H9 (cell line): Measurements from ENCODE around the gene NAA10. TPM values are rescaled to one million over a fixed set of nuclear protein-coding genes. Genes with fewer than 3 reads are reported as not detected.

ENCODE experiments used
- DNase-seq: peaks from one replicate; pipeline ENCODE4 v3.0.0-alpha.2; 2017
- H2AFZ ChIP-seq: one replicate; pipeline ENCODE4 v1.6.1; 2013; ENCODE audit warnings: mild to moderate bottlenecking, low read length, control low read depth, moderate library complexity
- H2AK5ac ChIP-seq: 2 replicates; pipeline ENCODE4 v1.6.1; 2013; ENCODE audit warnings: low read length, control low read depth, mixed read lengths; ENCODE audit not compliant: insufficient read length
- H2BK120ac ChIP-seq: one replicate; pipeline ENCODE4 v1.6.1; 2013; ENCODE audit warnings: low read depth, mild to moderate bottlenecking, low read length, control low read depth, inconsistent platforms; ENCODE audit not compliant: poor library complexity, severe bottlenecking
- H2BK12ac ChIP-seq: 2 replicates; pipeline ENCODE4 v1.6.1; 2013; ENCODE audit warnings: low read length, control low read depth, mixed read lengths, low read depth; ENCODE audit not compliant: insufficient read length
- H2BK15ac ChIP-seq: 2 replicates; pipeline ENCODE4 v1.6.1; 2013; ENCODE audit warnings: low read depth, low read length, control low read depth
- H2BK20ac ChIP-seq: one replicate; pipeline ENCODE4 v1.6.1; 2013; ENCODE audit warnings: low read depth, mild to moderate bottlenecking, low read length, control low read depth, inconsistent platforms; ENCODE audit not compliant: poor library complexity, severe bottlenecking
- H2BK5ac ChIP-seq: 2 replicates; pipeline ENCODE4 v1.6.1; 2013; ENCODE audit warnings: low read length, control low read depth, mixed read lengths; ENCODE audit not compliant: insufficient read length
- H3K14ac ChIP-seq: 2 replicates; pipeline ENCODE4 v1.6.1; 2013; ENCODE audit warnings: low read length, control low read depth; ENCODE audit not compliant: insufficient read depth
- H3K18ac ChIP-seq: 2 replicates; pipeline ENCODE4 v1.6.1; 2013; ENCODE audit warnings: low read depth, mild to moderate bottlenecking, mixed read lengths, low read length, control low read depth; ENCODE audit not compliant: insufficient read length
- H3K23ac ChIP-seq: 2 replicates; pipeline ENCODE4 v1.6.1; 2013; ENCODE audit warnings: low read length, control low read depth, mixed read lengths, low read depth; ENCODE audit not compliant: insufficient read length
- H3K23me2 ChIP-seq: 2 replicates; pipeline ENCODE4 v1.6.1; 2013; ENCODE audit warnings: low read depth, mild to moderate bottlenecking, mixed read lengths, low read length, control low read depth; ENCODE audit not compliant: insufficient read length, poor library complexity, severe bottlenecking
- H3K27ac ChIP-seq: 2 replicates; pipeline ENCODE4 v1.5.1; 2013; ENCODE audit warnings: low read length, control low read depth, mixed read lengths, low read depth; ENCODE audit not compliant: insufficient read length
- H3K27me3 ChIP-seq: 2 replicates; pipeline ENCODE4 v1.6.1; 2013; ENCODE audit warnings: low read length, control low read depth, inconsistent platforms; ENCODE audit not compliant: insufficient read depth
- H3K4ac ChIP-seq: 2 replicates; pipeline ENCODE4 v1.6.1; 2013; ENCODE audit warnings: low read depth, mild to moderate bottlenecking, control low read depth, inconsistent platforms, low read length, moderate library complexity
- H3K4me1 ChIP-seq: 2 replicates; pipeline ENCODE4 v1.6.1; 2013; ENCODE audit warnings: low read length, control low read depth, inconsistent platforms; ENCODE audit not compliant: insufficient read depth
- H3K4me2 ChIP-seq: 2 replicates; pipeline ENCODE4 v1.6.1; 2013; ENCODE audit warnings: low read length, control low read depth, mixed read lengths; ENCODE audit not compliant: insufficient read length, insufficient read depth
- H3K56ac ChIP-seq: 2 replicates; pipeline ENCODE4 v1.6.1; 2013; ENCODE audit warnings: low read depth, mild to moderate bottlenecking, mixed read lengths, low read length, control low read depth; ENCODE audit not compliant: insufficient read length
- H3K79me1 ChIP-seq: 2 replicates; pipeline ENCODE4 v1.6.1; 2013; ENCODE audit warnings: low read depth, mild to moderate bottlenecking, moderate library complexity, low read length, control low read depth, inconsistent platforms; ENCODE audit not compliant: insufficient read depth, poor library complexity, severe bottlenecking
- H3K79me2 ChIP-seq: 2 replicates; pipeline ENCODE4 v1.6.1; 2013; ENCODE audit warnings: low read length, control low read depth, inconsistent platforms; ENCODE audit not compliant: insufficient read depth
- H3K9ac ChIP-seq: 2 replicates; pipeline ENCODE4 v1.6.1; 2013; ENCODE audit warnings: low read length, control low read depth, mixed read lengths; ENCODE audit not compliant: insufficient read length; ENCODE audit errors: extremely low read depth
- H3K9me3 ChIP-seq: one replicate; pipeline ENCODE4 v1.6.1; 2013; ENCODE audit warnings: low read depth, low read length, inconsistent platforms; ENCODE audit not compliant: control insufficient read depth
- H3T11ph ChIP-seq: one replicate; pipeline ENCODE4 v1.6.1; 2013; ENCODE audit warnings: mild to moderate bottlenecking, low read length, control low read depth, inconsistent platforms
- H4K20me1 ChIP-seq: one replicate; pipeline ENCODE4 v1.6.1; 2013; ENCODE audit not compliant: control insufficient read depth, insufficient read length, insufficient read depth
- H4K5ac ChIP-seq: 2 replicates; pipeline ENCODE4 v1.6.1; 2013; ENCODE audit warnings: low read depth, mild to moderate bottlenecking, mixed read lengths, low read length, control low read depth; ENCODE audit not compliant: insufficient read length
- H4K8ac ChIP-seq: replicated peaks from 2 replicates; pipeline ENCODE4 v1.6.1; 2013; ENCODE audit warnings: low read length, control low read depth, mixed read lengths, low read depth; ENCODE audit not compliant: insufficient read length
- H4K91ac ChIP-seq: 2 replicates; pipeline ENCODE4 v1.6.1; 2013; ENCODE audit warnings: low read depth, mild to moderate bottlenecking, moderate library complexity, mixed read lengths, low read length, control low read depth; ENCODE audit not compliant: insufficient read length
- H3K27ac Mint-ChIP-seq, 3 experiments: 2 replicates in 2 of 3; 3 replicates in 1 of 3; pipeline ENCODE4 v1.8.0; 2020 to 2021; ENCODE audit warnings: mixed read lengths in 3 of 3, mild to moderate bottlenecking in 1 of 3, moderate library complexity in 1 of 3
- H3K27me3 Mint-ChIP-seq: 2 replicates; pipeline ENCODE4 v1.8.0; 2021; ENCODE audit warnings: low read depth, mild to moderate bottlenecking, moderate library complexity, mixed read lengths
- H3K36me3 Mint-ChIP-seq, 3 experiments: 2 replicates in 2 of 3; 3 replicates in 1 of 3; pipeline ENCODE4 v1.8.0; 2020 to 2021; ENCODE audit warnings: low read depth in 3 of 3, mixed read lengths in 3 of 3; ENCODE audit not compliant: insufficient read depth in 1 of 3
- H3K4me1 Mint-ChIP-seq, 2 experiments: 2 replicates each; pipeline ENCODE4 v1.8.0; 2020; ENCODE audit warnings: mixed read lengths in 2 of 2
- H3K4me3 Mint-ChIP-seq, 2 experiments: 2 replicates in 1 of 2; 3 replicates in 1 of 2; pipeline ENCODE4 v1.8.0; 2020 to 2021; ENCODE audit warnings: mild to moderate bottlenecking in 2 of 2, mixed read lengths in 2 of 2, moderate library complexity in 1 of 2
- H3K9me3 Mint-ChIP-seq, 2 experiments: 2 replicates in 1 of 2; 3 replicates in 1 of 2; pipeline ENCODE4 v1.8.0; 2020; ENCODE audit warnings: mild to moderate bottlenecking in 2 of 2, mixed read lengths in 2 of 2, moderate library complexity in 1 of 2
- CTCF ChIP-seq: fragments of 200-600 bp; sonication (generic); conservative IDR thresholded peaks from 3 replicates; pipeline ENCODE4 v1.8.0; 2021; ENCODE audit warnings: antibody characterized with exemption, mild to moderate bottlenecking
- WGBS: extraction: QIAGEN DNeasy Blood & Tissue Kit; methylation state at CpG from one replicate; pipeline ENCODE4 v1.1.7; 2013; ENCODE audit warnings: missing lambda C conversion rate, low lambda C conversion rate, mixed read lengths; ENCODE audit not compliant: insufficient read length; ENCODE audit errors: extremely low coverage; 5-methylcytosine and 5-hydroxymethylcytosine counted together
- total RNA-seq: library from RNA; stranded (reverse); gene quantifications from 2 replicates; pipeline ENCODE4 v1.2.1, GENCODE V29; 2021

Gene NAA10
- total RNA-seq, 1 experiment from 2014 or later, result 101 TPM

- no peak overlapping the region for H4K8ac ChIP-seq
- no peaks in the 10 kb centered on the region for H3K9me3 ChIP-seq
- Mint-ChIP-seq H3K4me3 (peak overlapping the region; percentile 83 to 94), H3K27ac (peak overlapping the region; percentile 98 to 99 (median 98)), H3K36me3 (peaks cover 3 to 10% (median 4%) of the 10 kb centered on the region in 3 experiments; a peak in 6 of 7 replicates), H3K4me1 (peaks cover 19 to 28% of the 10 kb centered on the region in 2 experiments), H3K9me3 (peaks cover 4 to 11% of the 10 kb centered on the region in 2 experiments; a peak in 4 of 5 replicates), H3K27me3 (no peaks in the 10 kb centered on the region)
- H4K20me1 ChIP-seq, result no peaks in the 10 kb centered on the region
- no CpG with 5 or more reads among the region's 20 CpGs for WGBS
- no peak overlapping the region for H2BK20ac ChIP-seq
- no peak overlapping the region for H2BK15ac ChIP-seq
- H3K9ac ChIP-seq, result peak overlapping the region; percentile 94
- H3K4me1 ChIP-seq, result no peaks in the 10 kb centered on the region
- no peak overlapping the region for H2BK5ac ChIP-seq
- no peaks in the 10 kb centered on the region for H3K27me3 ChIP-seq
- H2BK120ac ChIP-seq, result peak overlapping the region; percentile 90
- no peak overlapping the region; the same call in 1 of the 2 replicates for H3K4ac ChIP-seq
- no peak for TF ChIP-seq CTCF
- H3K79me1 ChIP-seq, result no peaks in the 10 kb centered on the region
- H3K18ac ChIP-seq, result peak overlapping the region; percentile 73
- DNase-seq, result no peak
- no peak overlapping the region for H4K91ac ChIP-seq
- H2AFZ ChIP-seq, result no peak overlapping the region
- H3K56ac ChIP-seq, result no peak overlapping the region
- peak overlapping the region; percentile 73 for H3T11ph ChIP-seq
- no peak overlapping the region for H4K5ac ChIP-seq
- peak overlapping the region; percentile 93; the same call in 1 of the 2 replicates for H3K14ac ChIP-seq
- H2AK5ac ChIP-seq, result no peak overlapping the region
- H3K4me2 ChIP-seq, result peak overlapping the region; percentile 48
- peaks cover 13% of the 10 kb centered on the region; the same call in 1 of the 2 replicates for H3K79me2 ChIP-seq
- peak overlapping the region; percentile 90 for H3K27ac ChIP-seq
- no peak overlapping the region for H2BK12ac ChIP-seq
- H3K23me2 ChIP-seq, result peaks cover 18% of the 10 kb centered on the region
- H3K23ac ChIP-seq, result no peak overlapping the region
Observed at GRCh38 chrX:153973127-153974002, 38.5 kb upstream of the NAA10 start.
